HG02642 (cell line): ENCODE measurements around the gene IKBKE.
A peak's percentile ranks its signal among the peaks of the same experiment; 100 is the strongest.

Source experiments
- ATAC-seq: cut with Tn5 transposase; IDR thresholded peaks from one replicate; pipeline ENCODE4 v1.9.1; 2021; ENCODE audit warnings: mild to moderate bottlenecking; ENCODE audit not compliant: unreplicated experiment, poor library complexity

Gene IKBKE

DNA sequence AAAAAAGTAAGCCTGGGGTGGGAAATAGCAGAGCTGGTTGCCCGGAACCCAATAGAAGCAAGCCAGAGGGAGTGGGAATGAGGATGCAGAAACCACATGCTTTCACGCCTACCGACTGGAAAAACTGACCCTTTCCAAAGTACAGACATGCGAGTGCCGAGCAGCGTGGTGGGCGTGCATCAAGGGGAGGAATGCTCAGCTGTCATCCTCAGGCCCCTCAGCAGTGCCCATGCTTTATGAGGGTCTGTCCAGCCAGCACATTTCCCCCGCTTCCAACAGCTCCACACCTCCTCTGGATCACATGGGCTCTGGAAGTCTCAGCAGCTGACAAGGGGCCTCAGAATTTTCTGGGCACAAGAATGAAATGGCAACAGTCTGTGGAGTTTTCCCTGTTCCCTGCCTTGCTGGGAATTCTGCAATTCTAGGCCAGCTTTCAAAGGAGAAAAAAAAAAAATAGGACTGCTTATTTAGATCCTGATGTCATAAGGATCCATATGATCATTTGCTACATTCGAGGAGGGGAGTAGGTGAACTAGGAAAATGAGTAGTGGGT lies 19.1 kb upstream of the IKBKE start:
- ATAC-seq, result no peak

GRCh38 chr1:206453111-206453510 lies 17.2 kb upstream of the IKBKE start:
- ATAC-seq, result no peak

- ATAC-seq, result no peak
Measured at GRCh38 chr1:206455289-206455665, 15.0 kb upstream of the IKBKE start.

GRCh38 chr1:206455666-206456344 lies 14.5 kb upstream of the IKBKE start:
- no peak for ATAC-seq

GRCh38 chr1:206456577-206457370 lies 13.5 kb upstream of the IKBKE start:
- no peak for ATAC-seq

- ATAC-seq, result no peak
Measured at GRCh38 chr1:206457408-206458120, 12.7 kb upstream of the IKBKE start.

DNA sequence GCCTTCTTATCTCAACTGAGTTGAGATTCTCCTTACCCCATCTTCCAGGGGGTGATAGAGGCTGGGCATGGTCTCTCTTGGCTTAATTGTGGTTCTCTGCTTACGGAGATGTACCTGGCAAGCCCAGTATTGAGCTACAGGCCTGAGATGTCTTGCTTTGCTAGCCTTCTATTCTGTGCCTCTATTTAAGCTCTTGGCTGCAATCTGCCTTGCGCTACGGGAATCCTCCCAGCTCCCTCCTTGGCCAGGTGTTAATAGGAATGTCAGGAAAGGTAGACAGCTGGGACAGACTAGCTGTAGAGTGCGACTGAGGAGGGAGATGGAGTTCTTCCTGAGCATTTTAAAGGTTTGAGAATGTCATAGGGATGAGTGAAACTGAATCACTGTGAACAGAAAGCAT lies 10.6 kb upstream of the IKBKE start:
- ATAC-seq, result no peak

GRCh38 chr1:206460836-206461426 lies 9.3 kb upstream of the IKBKE start:
- no peak for ATAC-seq

DNA sequence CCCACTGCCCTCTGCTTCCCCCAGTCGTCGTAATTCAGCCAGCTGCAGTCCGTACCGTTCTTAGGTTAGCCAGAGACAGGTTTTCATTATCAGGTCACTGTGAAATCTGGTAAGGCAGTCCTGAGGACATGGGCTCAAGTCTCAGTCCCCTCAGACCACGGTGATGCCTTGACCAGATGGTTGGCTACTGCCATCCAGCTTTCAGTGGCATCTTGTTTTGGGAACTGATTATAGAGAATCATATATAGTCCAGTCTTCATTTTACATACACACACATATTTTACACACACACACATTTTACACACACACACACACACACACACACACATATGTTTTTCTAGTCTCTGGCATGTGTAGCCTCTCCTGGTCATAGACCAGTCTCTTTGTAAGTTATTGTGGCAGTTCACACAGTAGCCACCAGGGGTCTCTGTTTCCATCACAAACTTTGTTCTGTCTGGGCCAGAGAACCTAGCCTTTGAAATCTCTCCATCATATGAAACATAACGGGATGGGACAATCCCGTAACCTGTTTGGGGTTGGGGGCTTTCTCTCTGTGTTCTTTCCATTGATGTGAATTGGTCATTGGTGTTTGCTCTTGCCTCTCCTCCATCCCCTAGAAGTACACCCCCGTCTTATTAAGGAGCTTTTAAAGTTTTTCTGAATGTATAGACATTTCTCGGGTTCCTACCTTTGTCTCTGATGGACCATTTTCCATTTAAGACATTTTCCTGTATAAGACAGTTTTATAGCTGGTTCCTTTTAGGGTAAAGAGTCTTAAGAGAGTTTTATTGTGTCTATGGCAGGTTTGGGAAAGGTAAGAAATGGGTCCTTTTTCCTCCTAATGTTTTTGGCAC lies 8.4 kb upstream of the IKBKE start:
- ATAC-seq, result peak; percentile 55

- no peak for ATAC-seq
Measured at GRCh38 chr1:206463137-206463536, 7.1 kb upstream of the IKBKE start.

DNA sequence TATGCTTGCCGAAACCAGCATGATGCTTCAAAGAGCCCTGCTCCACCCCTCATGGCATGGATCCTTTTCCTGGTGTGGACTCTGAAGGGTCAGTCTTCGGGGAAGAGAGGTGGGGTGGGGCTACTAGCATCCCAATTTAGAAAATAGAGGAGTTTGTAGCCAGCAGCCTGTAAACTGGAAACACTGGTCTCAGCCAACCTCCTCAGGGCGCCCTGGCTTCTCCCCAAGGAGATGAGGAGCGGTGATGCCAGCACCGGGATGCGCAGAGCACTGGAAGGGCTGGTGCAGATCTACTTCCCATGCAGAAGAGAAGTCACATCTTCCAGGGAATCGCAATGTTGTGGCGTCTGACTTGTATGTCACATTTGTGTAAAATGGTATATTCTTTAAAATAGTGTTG lies 6.4 kb upstream of the IKBKE start:
- ATAC-seq, result no peak

DNA sequence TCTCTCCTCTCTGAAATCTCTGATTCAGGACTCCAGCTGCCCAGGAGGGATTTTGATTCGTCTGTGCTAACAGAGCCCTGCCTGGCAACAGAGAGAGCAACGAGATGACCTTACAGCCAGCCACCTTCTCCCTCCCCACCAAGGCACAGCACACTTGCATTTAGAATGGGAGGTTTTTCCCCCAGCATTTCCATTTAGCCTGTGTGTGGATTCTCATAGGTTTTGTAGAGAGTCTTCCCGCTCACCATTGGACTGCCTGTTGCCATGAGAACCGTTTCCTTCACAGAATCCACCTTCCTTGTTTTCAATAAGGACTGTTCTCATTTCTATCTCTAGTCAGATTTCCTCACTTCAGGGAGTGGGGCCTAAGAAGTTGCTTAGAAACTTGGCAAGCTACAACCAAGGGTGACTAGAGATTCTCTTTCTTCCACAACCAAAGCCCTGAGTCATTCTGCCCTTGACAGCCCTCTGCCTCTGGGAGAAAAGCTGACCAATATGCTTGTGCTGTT lies 5.8 kb upstream of the IKBKE start:
- no peak for ATAC-seq

DNA sequence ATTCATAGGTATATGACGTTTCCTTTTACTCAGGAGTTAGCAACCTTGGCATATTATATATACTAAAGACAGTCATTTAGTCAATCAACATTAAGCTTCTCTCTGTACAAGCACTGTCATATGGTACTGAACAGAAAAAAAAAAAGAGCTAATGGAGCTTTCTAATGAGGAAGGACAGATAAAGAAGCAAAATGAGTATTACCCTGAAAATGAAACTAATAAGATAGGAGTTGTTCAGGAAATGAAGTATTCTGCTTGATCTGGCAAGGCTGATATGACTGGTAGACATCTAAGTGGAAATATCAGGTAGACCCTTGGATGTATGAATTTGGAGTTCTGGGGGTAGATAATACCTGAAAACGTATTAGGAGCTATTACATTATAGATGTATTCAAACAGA lies 4.3 kb upstream of the IKBKE start:
- no peak for ATAC-seq

DNA sequence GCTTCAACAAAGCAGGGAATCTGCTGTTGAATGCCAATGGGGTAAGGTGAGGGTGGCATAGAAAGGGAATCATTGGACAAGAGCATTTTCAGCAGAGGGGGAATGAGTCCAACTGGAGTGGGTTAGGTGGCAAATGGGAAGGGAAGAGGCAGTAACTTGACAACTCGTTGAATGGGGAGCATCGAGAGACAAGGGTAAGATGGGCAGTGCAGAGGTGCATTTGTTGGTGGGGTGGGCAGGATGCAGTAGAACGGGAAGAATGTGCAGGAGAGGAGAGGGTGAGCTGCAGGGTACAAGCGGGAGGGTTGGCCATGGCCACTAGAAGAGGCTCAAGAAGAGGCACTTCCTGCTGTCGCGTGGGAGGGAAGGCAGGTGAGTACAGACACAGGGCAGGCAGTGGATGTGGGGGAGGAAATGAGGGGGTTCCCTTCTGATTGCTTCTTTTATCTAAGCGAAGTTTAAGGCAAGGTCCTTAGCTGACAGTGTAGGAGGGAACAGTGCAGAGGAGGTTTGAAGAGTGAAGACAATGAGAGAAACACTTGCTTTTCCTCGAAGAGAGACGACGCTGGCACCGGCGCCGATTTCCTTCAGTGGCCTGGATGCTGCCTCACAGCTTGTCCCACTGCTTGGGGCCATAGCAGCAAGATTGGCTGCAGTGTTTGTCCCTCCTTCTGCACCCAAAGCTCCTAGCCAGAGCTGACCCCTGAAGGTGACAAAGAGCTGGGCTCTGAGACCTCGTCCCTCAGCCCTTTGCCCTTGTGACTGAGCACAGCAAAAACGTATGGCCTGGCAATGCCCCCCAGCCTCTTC lies 3.2 kb upstream of the IKBKE start:
- no peak for ATAC-seq

GRCh38 chr1:206467915-206468314 lies 2.4 kb upstream of the IKBKE start:
- no peak for ATAC-seq

DNA sequence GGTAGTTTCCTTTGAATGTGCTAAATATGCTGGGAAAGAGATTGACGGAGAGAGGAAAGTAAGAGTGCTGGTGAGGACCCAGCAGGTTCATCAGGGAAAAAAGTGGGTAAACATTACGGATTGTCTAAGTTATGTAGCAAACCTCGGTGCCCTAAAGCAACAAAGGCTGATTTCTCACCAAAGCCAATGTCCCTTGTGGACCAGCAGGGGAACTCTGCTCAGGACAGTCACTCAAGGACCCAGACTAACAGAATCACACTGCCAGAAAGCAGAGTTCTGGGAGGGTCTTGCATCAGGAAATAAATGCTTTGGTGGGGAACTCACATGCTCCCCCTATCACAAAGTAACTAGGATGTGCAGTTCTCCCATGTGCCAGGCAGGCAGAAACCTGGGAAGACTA lies 1.7 kb upstream of the IKBKE start:
- ATAC-seq, result no peak

DNA sequence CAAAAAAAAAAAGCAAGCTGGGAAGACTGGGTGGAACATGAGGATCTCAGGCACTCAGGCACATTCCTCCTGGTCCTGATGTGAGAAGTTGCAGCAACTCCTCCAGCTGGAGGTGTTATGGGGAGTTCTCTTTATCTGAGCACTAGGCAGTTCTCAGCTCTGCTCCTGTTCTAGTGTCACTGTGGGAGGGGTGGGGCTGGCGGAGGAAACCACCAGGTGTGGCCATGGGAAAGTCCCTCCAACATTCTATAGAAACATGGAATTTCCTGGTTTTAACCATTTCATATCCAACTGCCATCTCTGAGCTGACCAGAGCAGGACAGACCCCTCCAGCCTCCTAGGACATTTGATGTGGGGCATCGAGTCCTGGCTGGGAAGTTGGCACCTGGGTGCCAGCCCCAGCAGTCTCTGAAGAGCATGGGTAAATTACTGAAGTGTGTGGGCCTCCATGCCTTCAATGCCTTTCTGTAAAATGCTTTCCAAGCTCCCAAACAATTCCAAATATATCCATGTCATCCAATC lies 804 bp upstream of the IKBKE start:
- ATAC-seq, result no peak

- ATAC-seq, result peak; percentile 29
Measured at GRCh38 chr1:206470692-206471414, 577 bp downstream of the IKBKE start.
